Stimulated activated CD4-positive, alpha-beta T cell treated with anti-CD3 and anti-CD28 coated beads, Interleukin-12 subunit alpha, Interleukin-12 subunit beta, amount 100 ng/mL, for 4 hours (primary cell): ENCODE data around the gene NEUROG2.

Experiments
- DNase-seq: peaks from one replicate; pipeline ENCODE4 v3.0.0-alpha.2; 2020

NEUROG2 gene

GRCh38 chr4:112473985-112474384 is 42.0 kb downstream of the NEUROG2 start:
- no peak for DNase-seq

- no peak for DNase-seq
Measured at GRCh38 chr4:112472318-112472717, 43.7 kb downstream of the NEUROG2 start.
